GM12875 (cell line): ENCODE measurements around the gene ABLIM2.

ENCODE experiments used
- H3K4me3 ChIP-seq: one replicate; pipeline ENCODE4 v1.5.1; 2011; ENCODE audit warnings: low read depth, low read length, control low read depth
- CTCF ChIP-seq: IDR thresholded peaks from 2 replicates; pipeline ENCODE4 v1.5.1; 2011; ENCODE audit warnings: low read depth, mild to moderate bottlenecking, control low read depth, inconsistent platforms, low read length, moderate library complexity, borderline replicate concordance; ENCODE audit not compliant: insufficient read depth

ABLIM2 gene

GRCh38 chr4:8070736-8071718, 87.6 kb downstream of the ABLIM2 start:
- no peak overlapping the region for H3K4me3 ChIP-seq
- TF ChIP-seq CTCF = no peak

GRCh38 chr4:8069102-8069752, 89.4 kb downstream of the ABLIM2 start:
- TF ChIP-seq CTCF = no peak
- no peak overlapping the region for H3K4me3 ChIP-seq

GRCh38 chr4:8067945-8068896, 90.4 kb downstream of the ABLIM2 start:
- TF ChIP-seq CTCF = no peak
- no peak overlapping the region for H3K4me3 ChIP-seq

GRCh38 chr4:8067274-8067936, 91.2 kb downstream of the ABLIM2 start:
- no peak for TF ChIP-seq CTCF

GRCh38 chr4:8066336-8066931, 92.2 kb downstream of the ABLIM2 start:
- no peak for TF ChIP-seq CTCF
- no peak overlapping the region for H3K4me3 ChIP-seq

More at GRCh38 chr4:8067274-8067936, 91.2 kb downstream of the ABLIM2 start:
- H3K4me3 ChIP-seq = no peak overlapping the region
